Activated CD8-positive, alpha-beta T cell treated with anti-CD3 and anti-CD28 coated beads, Interleukin-2, amount 10 ng/mL, durations not matched to agents 7 days and 5 days (primary cell): ENCODE results near the gene HES5. TPM values are rescaled to one million over a fixed set of nuclear protein-coding genes. Genes with fewer than 3 reads are reported as not detected.
"Not testable (repeated sequence)": the region's sequence is repeated elsewhere in the genome, so short reads cannot be mapped to it uniquely, and the experiment has no call there.

ENCODE experiments used
- ATAC-seq: fragments of 150-1000 bp; cut with Tn5 transposase; one replicate; pipeline ENCODE4 v1.10.0; 2021; ENCODE audit warnings: moderate library complexity
- CTCF ChIA-PET: fragments of 350-600 bp; sonication (Branson Sonifier 250); formaldehyde crosslinking; loops from one replicate; lab custom pipeline; 2021; ENCODE audit warnings: antibody characterized with exemption; lab: Charles Lee
- POLR2A ChIA-PET: fragments of 350-600 bp; sonication (Branson Sonifier 250); formaldehyde crosslinking; loops from one replicate; lab custom pipeline; 2021; ENCODE audit warnings: antibody characterized with exemption; lab: Charles Lee
- DNase-seq: peaks from one replicate; pipeline ENCODE4 v3.0.0-alpha.2; 2020
- H3K27ac Mint-ChIP-seq: one replicate; pipeline ENCODE4 v1.8.0; 2021; ENCODE audit warnings: mild to moderate bottlenecking, mixed read lengths
- H3K27me3 Mint-ChIP-seq: one replicate; pipeline ENCODE4 v1.8.0; 2021; ENCODE audit warnings: low read depth, mixed read lengths
- H3K36me3 Mint-ChIP-seq: one replicate; pipeline ENCODE4 v1.8.0; 2021; ENCODE audit warnings: low read depth, mixed read lengths
- H3K4me1 Mint-ChIP-seq: one replicate; pipeline ENCODE4 v1.8.0; 2021; ENCODE audit warnings: low read depth, mixed read lengths
- H3K4me3 Mint-ChIP-seq: one replicate; pipeline ENCODE4 v1.8.0; 2021; ENCODE audit warnings: mild to moderate bottlenecking, mixed read lengths
- H3K9me3 Mint-ChIP-seq: one replicate; pipeline ENCODE4 v1.8.0; 2022; ENCODE audit warnings: mixed read lengths; ENCODE audit not compliant: insufficient read depth
- total RNA-seq, 2 experiments: library from RNA; stranded (reverse); gene quantifications; one replicate each; pipeline ENCODE4 v1.2.3, GENCODE V29; 2021

HES5 gene
- total RNA-seq, 2 experiments from 2014 or later, result not detected

GRCh38 chr1:2553871-2554620, 24.0 kb upstream of the HES5 start:
- ATAC-seq (no peak), DNase-seq (no peak)
- Mint-ChIP-seq H3K27ac (peak overlapping the region; percentile 98), H3K27me3 (no peaks in the 10 kb centered on the region), H3K36me3 (peaks cover 25% of the 10 kb centered on the region), H3K4me1 (peaks cover 54% of the 10 kb centered on the region), H3K4me3 (peak overlapping the region; percentile 97), H3K9me3 (no peaks in the 10 kb centered on the region)
- POLR2A ChIA-PET, result interaction anchor here (3.3 kb wide), 1 partner anchor 31 kb away, joined by 130 read pairs; the partner anchor contains the start of gene PRXL2B
- CTCF ChIA-PET, result interaction anchor here (3.8 kb wide), 1 partner anchor 31 kb away, joined by 42 read pairs; the partner anchor contains the start of gene PRXL2B

- POLR2A ChIA-PET, H3K9me3 Mint-ChIP-seq, DNase-seq, H3K4me3 Mint-ChIP-seq, ATAC-seq, H3K27me3 Mint-ChIP-seq, CTCF ChIA-PET, H3K27ac Mint-ChIP-seq: not testable (repeated sequence)
- Mint-ChIP-seq H3K36me3 (peaks cover 20% of the 10 kb centered on the region), H3K4me1 (peaks cover 55% of the 10 kb centered on the region)
Measured at GRCh38 chr1:2553076-2553475, 23.0 kb upstream of the HES5 start.

- Mint-ChIP-seq H3K27ac (no peak overlapping the region), H3K4me1 (peaks cover 51% of the 10 kb centered on the region), H3K9me3 (no peaks in the 10 kb centered on the region), H3K36me3 (peaks cover 15% of the 10 kb centered on the region), H3K4me3 (no peak overlapping the region), H3K27me3 (no peaks in the 10 kb centered on the region)
- DNase-seq (no peak), ATAC-seq (no peak)
- POLR2A ChIA-PET, result interaction anchor here (0.7 kb wide), 1 partner anchor 33 kb away, joined by 4 read pairs; no protein-coding TSS in a partner anchor
- CTCF ChIA-PET, result no interaction called here
Measured at GRCh38 chr1:2552189-2552588, 22.1 kb upstream of the HES5 start.

- H3K4me3 Mint-ChIP-seq, H3K9me3 Mint-ChIP-seq, CTCF ChIA-PET, DNase-seq, H3K27me3 Mint-ChIP-seq, ATAC-seq: not testable (repeated sequence)
- POLR2A ChIA-PET, result interaction anchor here (0.7 kb wide), 1 partner anchor 33 kb away, joined by 4 read pairs; no protein-coding TSS in a partner anchor
- peaks cover 49% of the 10 kb centered on the region for H3K4me1 Mint-ChIP-seq
- peak overlapping the region; percentile 52 for H3K27ac Mint-ChIP-seq
- H3K36me3 Mint-ChIP-seq, result peaks cover 12% of the 10 kb centered on the region
Measured at GRCh38 chr1:2551544-2551943, 21.5 kb upstream of the HES5 start.

- POLR2A ChIA-PET, result interaction anchor here (1.0 kb wide), 2 partner anchors 27 to 28 kb away, joined by 3 to 4 read pairs; no protein-coding TSS in a partner anchor
- CTCF ChIA-PET, H3K27me3 Mint-ChIP-seq, H3K9me3 Mint-ChIP-seq, H3K36me3 Mint-ChIP-seq, ATAC-seq, DNase-seq, H3K4me3 Mint-ChIP-seq: not testable (repeated sequence)
- H3K27ac Mint-ChIP-seq, result peak overlapping the region; percentile 52
- H3K4me1 Mint-ChIP-seq, result peaks cover 45% of the 10 kb centered on the region
Measured at GRCh38 chr1:2550309-2550861, 20.3 kb upstream of the HES5 start.

- peak overlapping the region; percentile 98 for H3K27ac Mint-ChIP-seq
- not testable (repeated sequence) for H3K9me3 Mint-ChIP-seq, H3K36me3 Mint-ChIP-seq, DNase-seq, H3K27me3 Mint-ChIP-seq, ATAC-seq
- ChIA-PET CTCF (interaction anchor here (1.1 to 2.7 kb wide), 2 partner anchors 290 to 354 kb away, joined by 3 to 13 read pairs; partner anchors contain the start of gene FAAP20), POLR2A (interaction anchor here (0.7 to 4.8 kb wide), 6 partner anchors 11 to 157 kb away, joined by 3 to 59 read pairs (median 4); partner anchors contain the start of genes MORN1 and RER1)
- peaks cover 42% of the 10 kb centered on the region for H3K4me1 Mint-ChIP-seq
- H3K4me3 Mint-ChIP-seq, result peak overlapping the region; percentile 85
Measured at GRCh38 chr1:2549367-2550029, 19.4 kb upstream of the HES5 start.

GRCh38 chr1:2548068-2548589, 18.1 kb upstream of the HES5 start:
- ATAC-seq (peak; percentile 25), DNase-seq (peak; percentile 90)
- POLR2A ChIA-PET, result interaction anchor here (0.6 to 5.5 kb wide), 19 partner anchors 8 to 353 kb away, joined by 3 to 96 read pairs (median 5); partner anchors contain the start of genes FAAP20, HES5, MORN1 and PANK4
- Mint-ChIP-seq H3K4me1 (peaks cover 38% of the 10 kb centered on the region), H3K36me3 (peaks cover 2% of the 10 kb centered on the region), H3K27ac (peak overlapping the region; percentile 98), H3K9me3 (no peaks in the 10 kb centered on the region), H3K4me3 (peak overlapping the region; percentile 85), H3K27me3 (no peaks in the 10 kb centered on the region)
- CTCF ChIA-PET, result interaction anchor here (1.0 to 3.8 kb wide), 13 partner anchors 8 to 353 kb away, joined by 3 to 51 read pairs (median 6); partner anchors contain the start of genes FAAP20, PANK4, PEX10 and PLCH2

- DNase-seq (peak; percentile 83), ATAC-seq (peak; percentile 22)
- Mint-ChIP-seq H3K4me3 (peak overlapping the region; percentile 85), H3K36me3 (peaks cover 2% of the 10 kb centered on the region), H3K27ac (peak overlapping the region; percentile 98), H3K9me3 (no peaks in the 10 kb centered on the region), H3K27me3 (no peaks in the 10 kb centered on the region), H3K4me1 (peaks cover 38% of the 10 kb centered on the region)
- ChIA-PET POLR2A (interaction anchor here (1.0 to 5.5 kb wide), 18 partner anchors 9 to 353 kb away, joined by 3 to 96 read pairs (median 8); partner anchors contain the start of genes FAAP20, HES5, MORN1 and PANK4), CTCF (interaction anchor here (0.7 to 3.8 kb wide), 13 partner anchors 8 to 352 kb away, joined by 3 to 51 read pairs (median 6); partner anchors contain the start of genes FAAP20, PANK4, PEX10 and PRXL2B)
Measured at GRCh38 chr1:2547210-2548067, 17.4 kb upstream of the HES5 start.

- CTCF ChIA-PET, result interaction anchor here (0.8 to 3.8 kb wide), 14 partner anchors 10 to 352 kb away, joined by 3 to 51 read pairs (median 6); partner anchors contain the start of genes FAAP20, PANK4, PEX10 and PRXL2B
- H3K36me3 Mint-ChIP-seq, result peaks cover 2% of the 10 kb centered on the region
- peaks cover 2% of the 10 kb centered on the region for H3K27me3 Mint-ChIP-seq
- DNase-seq (peak; percentile 95), ATAC-seq (peak; percentile 59)
- H3K9me3 Mint-ChIP-seq, result no peaks in the 10 kb centered on the region
- peaks cover 40% of the 10 kb centered on the region for H3K4me1 Mint-ChIP-seq
- POLR2A ChIA-PET, result interaction anchor here (1.0 to 5.5 kb wide), 17 partner anchors 10 to 337 kb away, joined by 3 to 96 read pairs (median 12); partner anchors contain the start of genes HES5, MORN1, PANK4 and PEX10
- H3K27ac Mint-ChIP-seq, result peak overlapping the region; percentile 98
- H3K4me3 Mint-ChIP-seq, result peak overlapping the region; percentile 85
Measured at GRCh38 chr1:2546515-2547209, 16.6 kb upstream of the HES5 start.
